ENCODE data around the gene PICK1. TPM values are rescaled to one million over a fixed set of nuclear protein-coding genes. Genes with fewer than 3 reads are reported as not detected.

The PICK1 gene
- total and polyA plus RNA-seq, 2 of the 4 experiments (the other 2 are of a cell fraction) = 16.5 to 21.0 TPM

DNA sequence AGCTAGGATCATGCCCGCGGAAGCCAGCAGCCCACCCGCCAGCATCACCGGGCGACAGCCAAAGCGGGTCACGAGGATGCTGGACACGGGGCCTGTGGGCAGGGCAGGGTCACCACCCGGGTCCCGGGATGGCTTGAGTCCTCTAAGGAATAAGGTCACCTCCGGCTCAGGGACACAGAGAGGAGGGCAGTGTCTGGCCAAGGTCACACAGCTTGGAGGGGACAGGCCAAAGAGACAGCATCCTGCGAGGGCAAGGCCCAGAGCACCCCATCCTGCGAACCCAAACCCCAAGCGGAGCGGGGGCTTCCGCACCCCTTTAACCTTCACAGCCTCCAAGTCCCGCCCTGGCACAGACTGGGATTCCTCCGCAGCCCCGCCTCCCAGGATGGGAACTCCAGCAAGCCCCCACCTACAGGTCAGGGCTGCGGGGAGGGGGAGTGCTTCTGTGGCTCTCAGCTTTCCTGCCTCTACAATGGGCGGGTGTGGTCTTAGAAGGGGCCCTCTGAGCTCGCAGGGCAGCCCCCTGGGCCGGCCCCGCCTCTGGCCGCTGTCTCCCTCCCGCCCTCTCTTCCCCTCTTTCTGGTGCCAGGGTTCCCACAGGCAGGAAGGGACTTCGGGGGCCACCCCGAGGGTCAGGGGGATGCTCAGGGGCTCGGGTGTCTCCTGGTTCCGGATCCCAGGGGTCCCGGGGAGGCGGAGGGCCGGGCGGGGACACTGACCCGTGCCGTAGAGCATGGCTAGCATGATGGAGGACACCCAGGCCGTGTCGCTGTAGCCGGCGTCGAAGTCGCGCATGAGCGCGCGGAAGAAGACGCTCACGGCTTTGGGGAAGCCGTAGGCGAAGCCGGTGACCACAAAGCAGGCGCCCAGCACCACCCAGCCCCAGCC lies 25.0 kb downstream of the PICK1 start (continued):
- TF ChIP-seq MAZ (IDR thresholded peaks at IDR 0.05; ENCODE audit: borderline replicate concordance, low read depth, low read length) (no peak), FOS (IDR thresholded peaks at IDR 0.05; ENCODE audit: low read depth, low read length) (no peak)

DNA sequence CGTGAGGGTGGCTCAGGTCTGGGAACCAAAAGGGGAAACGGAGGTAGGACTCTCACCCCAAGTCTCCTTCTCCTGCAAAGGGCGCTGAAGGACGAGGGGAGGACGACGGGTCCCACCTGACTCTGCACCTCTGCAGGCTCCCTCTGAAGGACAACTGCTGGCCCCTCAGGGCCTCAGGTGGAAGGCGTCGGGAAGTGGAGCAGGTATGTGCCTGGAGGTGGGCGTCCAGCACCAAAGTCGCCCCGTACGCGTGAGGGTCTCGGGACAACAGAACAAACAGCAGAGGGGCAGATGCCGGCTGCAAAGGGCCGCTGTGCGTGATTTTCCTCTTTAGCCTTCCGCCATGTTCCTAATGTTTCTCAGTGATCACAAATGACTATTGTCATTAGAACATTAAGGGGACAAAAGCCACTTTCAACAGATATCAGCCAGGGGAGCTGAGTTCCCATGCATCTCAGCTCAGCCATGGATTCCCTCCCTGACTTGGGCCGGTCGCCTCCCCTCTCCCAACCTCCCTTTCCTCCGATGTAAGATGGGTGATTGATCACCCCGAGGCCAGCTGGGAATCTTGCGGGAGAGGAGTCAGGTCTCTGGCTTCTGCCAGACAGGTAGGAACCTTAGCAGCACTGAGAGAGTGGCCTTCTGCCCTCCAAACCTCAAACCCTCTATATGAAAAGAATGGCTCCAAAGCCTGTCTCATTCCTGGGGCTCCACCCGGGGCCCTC lies 25.9 kb downstream of the PICK1 start:
- intact Hi-C loops (cut with micrococcal nuclease) = no loop called here
- Histone ChIP-seq H2BK120ac (ENCODE audit: low read depth, low read length) (no peak overlapping the region), H3K9me1 (ENCODE audit: insufficient read depth, low read length) (0 out of 2 replicates have a peak, but pooled peaks cover 6% of the 10 kb centered on the region), H3K4me1 (ENCODE audit: control insufficient read depth, insufficient read depth, low read length) (no peaks in the 10 kb centered on the region; the same call in 1 of the 2 replicates), H2AK5ac (ENCODE audit: low read depth, low read length) (no peak overlapping the region), H2BK5ac (ENCODE audit: low read depth, low read length, poor library complexity, severe bottlenecking) (no peak overlapping the region), H3K4ac (ENCODE audit: low read depth, low read length) (no peak overlapping the region), H4K8ac (ENCODE audit: low read depth in 2 of 2, low read length in 2 of 2) (no peak overlapping the region), H3K14ac (replicated peaks; ENCODE audit: low read depth, low read length) (no peak overlapping the region), H3K79me1 (ENCODE audit: low read depth in 1 of 2, low read length in 2 of 2) (no peaks in the 10 kb centered on the region), H3K4me2 (ENCODE audit: low read depth, low read length) (no peak overlapping the region), H2BK15ac (ENCODE audit: low read depth, low read length) (no peak overlapping the region), H3K27ac (ENCODE audit: insufficient read depth, low read length) (no peak overlapping the region), H3K4me3 (ENCODE audit: insufficient read depth, low read depth, low read length) (no peak overlapping the region), H3K9me3 (ENCODE audit: control insufficient read depth, insufficient read depth, low read length) (no peaks in the 10 kb centered on the region), H3K18ac (ENCODE audit: low read depth, low read length) (no peak overlapping the region), H2BK20ac (ENCODE audit: low read depth, low read length) (no peak overlapping the region), H3K56ac (ENCODE audit: extremely low read depth, insufficient read depth, low read length) (no peak overlapping the region), H3K9ac (ENCODE audit: low read depth, low read length) (no peak overlapping the region), H4K91ac (ENCODE audit: insufficient read depth, low read depth, low read length) (no peak overlapping the region), H2AK9ac (replicated peaks; ENCODE audit: low read depth, low read length, poor library complexity) (no peak overlapping the region), H3K27me3 (ENCODE audit: control insufficient read depth, insufficient read depth, low read length) (peaks cover 41% of the 10 kb centered on the region), H3K23ac (ENCODE audit: low read depth, low read length) (no peak overlapping the region), H4K5ac (ENCODE audit: low read depth, low read length) (no peak overlapping the region), H3K36me3 (ENCODE audit: control insufficient read depth, insufficient read depth, low read length) (no peaks in the 10 kb centered on the region), H4K20me1 (ENCODE audit: insufficient read depth, low read length) (no peaks in the 10 kb centered on the region; the same call in 1 of the 2 replicates), H2AFZ (replicated peaks; ENCODE audit: low read length, poor library complexity) (no peak overlapping the region)
- in situ Hi-C loops (cut with MboI; ENCODE audit: low sequenced_read_pairs) = no loop called here
- 83% methylated on average over 10 of the region's 24 CpGs; no CpG with 5 or more reads in 1 of the 2 experiments for WGBS, 2 experiments (ENCODE audit: extremely low coverage in 2 of 2, insufficient read length in 1 of 2)
- ChIA-PET CTCF (no interaction called here), POLR2A (ENCODE audit: unreplicated experiment) (no interaction called here)
- BruUV-seq (replicated peaks) = no TSS peak
- no peak for ATAC-seq (ENCODE audit: low read depth)
- DNase-seq = no peak
- dilution Hi-C loops (cut with HindIII; ENCODE audit: low sequenced_read_pairs, unreplicated experiment) = no loop called here
- no peak for TF ChIP-seq MAZ (IDR thresholded peaks at IDR 0.05; ENCODE audit: borderline replicate concordance, low read depth, low read length)
- TF ChIP-seq CHD1 (IDR thresholded peaks at IDR 0.05; ENCODE audit: low read depth, low read length) = no peak
- TF ChIP-seq, protein P1, sequence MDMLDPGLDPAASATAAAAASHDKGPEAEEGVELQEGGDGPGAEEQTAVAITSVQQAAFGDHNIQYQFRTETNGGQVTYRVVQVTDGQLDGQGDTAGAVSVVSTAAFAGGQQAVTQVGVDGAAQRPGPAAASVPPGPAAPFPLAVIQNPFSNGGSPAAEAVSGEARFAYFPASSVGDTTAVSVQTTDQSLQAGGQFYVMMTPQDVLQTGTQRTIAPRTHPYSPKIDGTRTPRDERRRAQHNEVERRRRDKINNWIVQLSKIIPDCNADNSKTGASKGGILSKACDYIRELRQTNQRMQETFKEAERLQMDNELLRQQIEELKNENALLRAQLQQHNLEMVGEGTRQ (IDR thresholded peaks at IDR 0.05; ENCODE audit: low read depth, low read length) = no peak
- TF ChIP-seq RFX5 (IDR thresholded peaks at IDR 0.05; ENCODE audit: low read depth, low read length) = no peak
- no peak for TF ChIP-seq POLR2A (IDR thresholded peaks at IDR 0.05; ENCODE audit: low read depth, low read length)
- TF ChIP-seq, protein P2, sequence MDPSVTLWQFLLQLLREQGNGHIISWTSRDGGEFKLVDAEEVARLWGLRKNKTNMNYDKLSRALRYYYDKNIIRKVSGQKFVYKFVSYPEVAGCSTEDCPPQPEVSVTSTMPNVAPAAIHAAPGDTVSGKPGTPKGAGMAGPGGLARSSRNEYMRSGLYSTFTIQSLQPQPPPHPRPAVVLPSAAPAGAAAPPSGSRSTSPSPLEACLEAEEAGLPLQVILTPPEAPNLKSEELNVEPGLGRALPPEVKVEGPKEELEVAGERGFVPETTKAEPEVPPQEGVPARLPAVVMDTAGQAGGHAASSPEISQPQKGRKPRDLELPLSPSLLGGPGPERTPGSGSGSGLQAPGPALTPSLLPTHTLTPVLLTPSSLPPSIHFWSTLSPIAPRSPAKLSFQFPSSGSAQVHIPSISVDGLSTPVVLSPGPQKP (IDR thresholded peaks at IDR 0.05; ENCODE audit: borderline replicate concordance, low read depth, low read length) = no peak
- TF ChIP-seq SMC3 (IDR thresholded peaks at IDR 0.05; ENCODE audit: low read depth, low read length) = no peak
- TF ChIP-seq CEBPB (IDR thresholded peaks at IDR 0.05; ENCODE audit: low read depth, low read length) = no peak
- no peak for TF ChIP-seq MAFK (IDR thresholded peaks at IDR 0.05; ENCODE audit: low read depth, low read length)
- no peak for TF ChIP-seq RCOR1 (IDR thresholded peaks at IDR 0.05; ENCODE audit: insufficient replicate concordance, low read length)
- no peak for TF ChIP-seq NFE2L2 (IDR thresholded peaks at IDR 0.05; ENCODE audit: low read depth, low read length)
- TF ChIP-seq RAD21 (IDR thresholded peaks at IDR 0.05; ENCODE audit: low read length) = no peak
- TF ChIP-seq FOS (IDR thresholded peaks at IDR 0.05; ENCODE audit: low read depth, low read length) = no peak

All from IMR-90 (cell line).